ENCODE data around the gene TAF12.
"Not testable (repeated sequence)": the region's sequence is repeated elsewhere in the genome, so short reads cannot be mapped to it uniquely, and the experiment has no call there.

The TAF12 gene

GRCh38 chr1:28581531-28582247 lies 61.2 kb downstream of the TAF12 start:
- peak; percentile 98 for DNase-seq (ENCODE audit: low spot score)

- DNase-seq (ENCODE audit: low spot score) = peak; percentile 36
Observed at GRCh38 chr1:28580722-28581530, 61.9 kb downstream of the TAF12 start.

GRCh38 chr1:28579401-28579800 lies 63.5 kb downstream of the TAF12 start:
- DNase-seq (ENCODE audit: low spot score) = no peak

- no peak for DNase-seq (ENCODE audit: low spot score)
Observed at GRCh38 chr1:28578696-28579218, 64.1 kb downstream of the TAF12 start.

- DNase-seq (ENCODE audit: low spot score) = no peak
Observed at GRCh38 chr1:28577738-28578536, 64.9 kb downstream of the TAF12 start.

GRCh38 chr1:28577052-28577678 lies 65.7 kb downstream of the TAF12 start:
- no peak for DNase-seq (ENCODE audit: low spot score)

GRCh38 chr1:28573564-28573963 lies 69.3 kb downstream of the TAF12 start:
- no peak for DNase-seq (ENCODE audit: low spot score)

- DNase-seq (ENCODE audit: low spot score) = not testable (repeated sequence)
Observed at GRCh38 chr1:28572891-28573290, 70.0 kb downstream of the TAF12 start.

GRCh38 chr1:28571911-28572310 lies 71.0 kb downstream of the TAF12 start:
- DNase-seq (ENCODE audit: low spot score) = no peak

GRCh38 chr1:28566931-28567330 lies 75.9 kb downstream of the TAF12 start:
- DNase-seq (ENCODE audit: low spot score) = no peak

GRCh38 chr1:28565726-28566125 lies 77.1 kb downstream of the TAF12 start:
- no peak for DNase-seq (ENCODE audit: low spot score)

- no peak for DNase-seq (ENCODE audit: low spot score)
Observed at GRCh38 chr1:28565040-28565439, 77.8 kb downstream of the TAF12 start.

- DNase-seq (ENCODE audit: low spot score) = no peak
Observed at GRCh38 chr1:28564310-28564709, 78.6 kb downstream of the TAF12 start.

GRCh38 chr1:28560886-28561285 lies 82.0 kb downstream of the TAF12 start:
- no peak for DNase-seq (ENCODE audit: low spot score)
